Measurements from ENCODE around the gene MYO5B.

DNA sequence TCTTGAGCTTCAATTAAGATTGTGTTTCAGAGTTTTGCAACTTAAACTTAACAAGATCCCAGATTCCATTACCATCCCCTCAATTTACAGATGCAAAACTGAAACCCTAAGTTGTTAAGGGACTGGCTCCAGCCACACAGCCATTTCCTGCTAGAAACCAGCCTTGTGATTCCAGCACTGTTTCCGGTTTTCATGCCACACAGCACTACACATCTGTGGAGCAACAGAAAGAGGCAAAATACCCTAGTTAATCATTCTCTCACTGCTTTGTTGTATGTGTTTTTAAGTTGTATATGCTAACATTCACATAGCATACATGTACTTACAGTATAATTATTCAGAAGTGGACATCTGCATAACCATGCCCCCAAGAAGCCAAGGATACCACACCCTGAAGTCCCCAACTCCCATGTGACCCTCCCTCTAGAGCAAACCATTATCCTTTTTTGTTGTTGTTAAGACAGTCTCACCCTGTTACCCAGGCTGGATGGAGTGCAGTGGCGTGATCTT lies 87.4 kb downstream of the MYO5B start:
- TF ChIP-seq CTCF (conservative IDR thresholded peaks at IDR 0.05) (no peak), ZFX (IDR thresholded peaks at IDR 0.05) (no peak)
